Astrocyte (in vitro differentiated cells and primary cell): ENCODE results near the gene USP9Y.

ENCODE experiments used
- CTCF ChIP-seq: IDR thresholded peaks from 2 replicates; pipeline ENCODE4 v1.5.1; 2011; ENCODE audit warnings: low read depth, mild to moderate bottlenecking, inconsistent platforms, low read length, moderate library complexity; ENCODE audit not compliant: insufficient read depth
- EZH2 ChIP-seq: IDR thresholded peaks from 2 replicates; pipeline ENCODE4 v1.6.1; 2012; ENCODE audit warnings: mild to moderate bottlenecking, low read length, inconsistent platforms; ENCODE audit not compliant: insufficient read depth

GRCh38 chrY:12896973-12897372 is 195.9 kb downstream of the USP9Y start:
- no peak for TF ChIP-seq CTCF
- TF ChIP-seq EZH2 = no peak
